MM.1S (cell line): ENCODE results near the gene XPC.

Experiments
- DNase-seq: peaks from one replicate; pipeline ENCODE4 v3.0.0-alpha.2; 2015
- H2AFZ ChIP-seq: fragments of 300-600 bp; sonication (generic); 2 replicates; pipeline ENCODE4 v1.6.0; 2016; ENCODE audit warnings: antibody characterized with exemption, low read length
- H3F3A ChIP-seq: fragments of 300-600 bp; sonication (generic); 2 replicates; pipeline ENCODE4 v1.6.1; 2016; ENCODE audit warnings: mild to moderate bottlenecking, antibody characterized with exemption, low read length, moderate library complexity, mixed read lengths; ENCODE audit not compliant: insufficient read depth
- H3K27ac ChIP-seq: fragments of 300-600 bp; sonication (generic); 2 replicates; pipeline ENCODE4 v1.5.1; 2016; ENCODE audit warnings: mild to moderate bottlenecking, low read length
- H3K27me3 ChIP-seq: fragments of 300-600 bp; sonication (generic); replicated peaks from 2 replicates; pipeline ENCODE4 v1.6.0; 2016; ENCODE audit warnings: low read length; ENCODE audit not compliant: insufficient read depth
- H3K36me3 ChIP-seq: fragments of 300-600 bp; sonication (generic); replicated peaks from 2 replicates; pipeline ENCODE4 v1.6.1; 2016; ENCODE audit warnings: mild to moderate bottlenecking, low read length, mixed read lengths; ENCODE audit not compliant: insufficient read depth
- H3K4me1 ChIP-seq: fragments of 300-600 bp; sonication (generic); 2 replicates; pipeline ENCODE4 v1.6.1; 2016; ENCODE audit warnings: low read length, mixed read lengths
- H3K4me2 ChIP-seq: fragments of 300-600 bp; sonication (generic); 2 replicates; pipeline ENCODE4 v1.6.0; 2016; ENCODE audit warnings: low read depth, low read length
- H3K4me3 ChIP-seq: fragments of 300-600 bp; sonication (generic); 2 replicates; pipeline ENCODE4 v1.5.1; 2016; ENCODE audit warnings: low read length, mixed read lengths
- H3K79me2 ChIP-seq: fragments of 300-600 bp; sonication (generic); 2 replicates; pipeline ENCODE4 v1.6.1; 2016; ENCODE audit warnings: mixed run types, low read length, mixed read lengths
- H3K9ac ChIP-seq: fragments of 300-600 bp; sonication (generic); 2 replicates; pipeline ENCODE4 v1.6.1; 2016; ENCODE audit warnings: low read length, mixed read lengths
- H3K9me2 ChIP-seq: fragments of 300-600 bp; sonication (generic); replicated peaks from 2 replicates; pipeline ENCODE4 v1.6.1; 2016; ENCODE audit warnings: mild to moderate bottlenecking, low read length, mixed read lengths; ENCODE audit not compliant: insufficient read depth
- H3K9me3 ChIP-seq: fragments of 300-600 bp; sonication (generic); replicated peaks from 2 replicates; pipeline ENCODE4 v1.6.1; 2016; ENCODE audit warnings: mild to moderate bottlenecking, low read length, mixed read lengths; ENCODE audit not compliant: insufficient read depth
- H4K20me1 ChIP-seq: fragments of 300-600 bp; sonication (generic); 2 replicates; pipeline ENCODE4 v1.6.1; 2016; ENCODE audit warnings: mild to moderate bottlenecking, low read length, moderate library complexity, mixed read lengths; ENCODE audit not compliant: insufficient read depth
- CTCF ChIP-seq: fragments of 300-600 bp; sonication (generic); IDR thresholded peaks from 2 replicates; pipeline ENCODE4 v1.5.1; 2016; ENCODE audit warnings: antibody characterized with exemption, low read length, mixed read lengths
- EZH2 ChIP-seq: fragments of 300-600 bp; sonication (generic); optimal IDR thresholded peaks from 2 replicates; pipeline ENCODE3; 2017; ENCODE audit warnings: low read depth, mild to moderate bottlenecking, antibody characterized with exemption, low read length, mixed read lengths
- EZH2phosphoT487 ChIP-seq: fragments of 300-600 bp; sonication (generic); IDR thresholded peaks from 2 replicates; pipeline ENCODE4 v1.6.1; 2018; ENCODE audit warnings: antibody characterized with exemption, low read length

The XPC gene

DNA sequence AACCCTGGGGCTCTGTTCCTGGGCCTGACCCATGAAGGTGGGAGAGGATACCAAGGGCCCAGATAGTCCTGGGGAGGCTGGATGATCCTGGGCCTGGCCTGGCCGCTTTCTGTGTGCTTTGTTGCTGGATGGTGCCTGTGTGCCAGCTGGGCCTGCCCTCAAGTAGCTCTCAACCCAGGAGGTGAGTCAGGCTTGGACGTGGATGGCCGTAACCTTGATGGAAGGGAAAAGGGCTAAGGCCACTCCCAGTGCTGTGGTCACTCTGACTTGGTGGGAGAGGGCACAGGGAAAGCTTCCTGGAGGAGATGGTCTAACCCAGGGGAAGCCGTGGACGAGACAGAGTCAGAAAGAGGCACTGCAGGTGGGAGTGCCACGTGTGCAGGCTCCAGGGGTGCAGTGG lies 44.1 kb downstream of the XPC start:
- no peak for DNase-seq
- Histone ChIP-seq H3K4me3 (no peak overlapping the region), H3K36me3 (peaks cover 17% of the 10 kb centered on the region), H3K9ac (no peak overlapping the region), H3K4me1 (no peaks in the 10 kb centered on the region), H3K9me3 (no peaks in the 10 kb centered on the region), H3K4me2 (no peak overlapping the region), H3F3A (no peaks in the 10 kb centered on the region), H3K27ac (no peak overlapping the region), H4K20me1 (no peaks in the 10 kb centered on the region), H3K9me2 (no peaks in the 10 kb centered on the region), H3K27me3 (no peaks in the 10 kb centered on the region), H2AFZ (no peak overlapping the region), H3K79me2 (peaks cover 6% of the 10 kb centered on the region; the same call in 1 of the 2 replicates)
- no peak for TF ChIP-seq CTCF
- no peak for TF ChIP-seq EZH2
- no peak for TF ChIP-seq EZH2phosphoT487

DNA sequence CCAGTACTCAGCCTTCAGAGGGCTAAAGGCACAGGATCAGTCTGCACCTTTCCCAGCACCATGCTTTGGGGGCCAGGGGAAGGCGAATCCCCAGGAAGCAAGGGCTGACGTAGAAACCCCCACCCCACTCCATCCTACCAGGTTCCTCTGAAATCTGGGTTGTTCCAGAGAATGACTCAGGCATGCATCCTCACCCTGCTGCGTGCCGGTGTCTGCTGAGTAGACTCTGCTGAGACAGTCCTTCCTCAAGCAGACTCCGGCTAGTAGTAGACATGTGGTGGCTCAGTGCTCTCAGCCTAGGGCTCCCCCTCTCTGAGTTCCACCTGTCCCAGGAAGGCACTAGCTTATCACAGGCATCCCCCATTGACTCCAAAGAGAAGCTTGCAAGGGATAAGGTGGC lies 44.5 kb downstream of the XPC start:
- Histone ChIP-seq H2AFZ (no peak overlapping the region), H3K27me3 (no peaks in the 10 kb centered on the region), H3K9me3 (no peaks in the 10 kb centered on the region), H3K36me3 (peaks cover 19% of the 10 kb centered on the region), H3K4me3 (no peak overlapping the region), H3K27ac (no peak overlapping the region), H3F3A (no peaks in the 10 kb centered on the region), H3K9me2 (no peaks in the 10 kb centered on the region), H3K79me2 (peaks cover 9% of the 10 kb centered on the region), H3K4me2 (no peak overlapping the region), H4K20me1 (no peaks in the 10 kb centered on the region), H3K4me1 (no peaks in the 10 kb centered on the region), H3K9ac (no peak overlapping the region)
- TF ChIP-seq EZH2phosphoT487 (no peak), EZH2 (no peak), CTCF (no peak)
- no peak for DNase-seq

DNA sequence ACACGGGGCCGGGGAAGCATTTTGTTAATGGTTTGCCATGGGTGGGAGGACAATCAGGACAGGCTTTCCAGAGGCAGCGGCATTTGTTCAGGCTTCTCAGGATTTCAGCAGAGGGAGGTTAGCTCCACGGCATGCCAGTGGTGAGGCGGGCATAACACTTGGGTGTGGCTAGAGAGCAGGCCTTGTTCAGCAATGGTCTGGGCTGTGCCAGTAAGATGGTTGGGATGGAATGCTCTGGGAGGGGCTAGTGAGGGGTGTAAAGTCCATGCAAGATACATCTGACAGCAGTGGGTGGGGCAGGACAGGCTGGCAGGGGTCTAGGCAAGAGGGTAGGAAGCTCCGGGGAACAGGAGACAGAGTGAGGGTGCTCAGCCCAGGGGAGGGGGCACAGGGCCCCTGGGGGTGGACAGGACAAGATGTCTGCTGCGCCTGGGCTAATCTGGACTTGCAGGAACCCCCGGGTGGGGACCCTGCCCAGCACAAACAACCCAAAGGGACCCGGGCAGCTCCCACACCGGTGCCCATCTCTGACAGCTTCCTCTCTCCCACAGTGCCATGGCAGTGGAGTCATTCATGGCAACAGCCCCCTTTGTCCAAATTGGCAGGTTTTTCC lies 45.1 kb downstream of the XPC start:
- no peak overlapping the region for H3K4me3 ChIP-seq
- no peak overlapping the region for H2AFZ ChIP-seq
- no peaks in the 10 kb centered on the region for H3K9me2 ChIP-seq
- no peak for DNase-seq
- no peak overlapping the region for H3K27ac ChIP-seq
- no peaks in the 10 kb centered on the region for H3K27me3 ChIP-seq
- H3F3A ChIP-seq, result no peaks in the 10 kb centered on the region
- no peaks in the 10 kb centered on the region for H4K20me1 ChIP-seq
- H3K4me2 ChIP-seq, result no peak overlapping the region
- no peaks in the 10 kb centered on the region for H3K4me1 ChIP-seq
- H3K79me2 ChIP-seq, result peaks cover 14% of the 10 kb centered on the region
- H3K9me3 ChIP-seq, result no peaks in the 10 kb centered on the region
- H3K9ac ChIP-seq, result no peak overlapping the region
- H3K36me3 ChIP-seq, result peaks cover 25% of the 10 kb centered on the region
- TF ChIP-seq EZH2phosphoT487, result no peak
- no peak for TF ChIP-seq EZH2
- TF ChIP-seq CTCF, result no peak
